CD4-positive, alpha-beta T cell treated with Interleukin-10 for 1 hour (primary cell): ENCODE measurements around the gene UBE2Q2.
A peak's percentile ranks its signal among the peaks of the same experiment; 100 is the strongest.
"Not testable (repeated sequence)": the region's sequence is repeated elsewhere in the genome, so short reads cannot be mapped to it uniquely, and the experiment has no call there.

Experiments used
- DNase-seq: peaks from one replicate; pipeline ENCODE4 v3.0.0-alpha.2; 2020

The UBE2Q2 gene

GRCh38 chr15:75867449-75867848 lies 24.2 kb downstream of the UBE2Q2 start:
- DNase-seq = no peak

- no peak for DNase-seq
Measured at GRCh38 chr15:75868019-75868418, 24.8 kb downstream of the UBE2Q2 start.

- no peak for DNase-seq
Measured at GRCh38 chr15:75869446-75869845, 26.2 kb downstream of the UBE2Q2 start.

- not testable (repeated sequence) for DNase-seq
Measured at GRCh38 chr15:75871589-75871988, 28.3 kb downstream of the UBE2Q2 start.

GRCh38 chr15:75872403-75872990 lies 29.2 kb downstream of the UBE2Q2 start:
- DNase-seq = no peak

- no peak for DNase-seq
Measured at GRCh38 chr15:75884041-75884440, 40.8 kb downstream of the UBE2Q2 start.

GRCh38 chr15:75887178-75887577 lies 43.9 kb downstream of the UBE2Q2 start:
- DNase-seq = no peak

- no peak for DNase-seq
Measured at GRCh38 chr15:75891895-75892294, 48.6 kb downstream of the UBE2Q2 start.

- DNase-seq = no peak
Measured at GRCh38 chr15:75895731-75896130, 52.5 kb downstream of the UBE2Q2 start.

GRCh38 chr15:75900577-75900976 lies 57.3 kb downstream of the UBE2Q2 start:
- no peak for DNase-seq

- DNase-seq = no peak
Measured at GRCh38 chr15:75902129-75902557, 58.9 kb downstream of the UBE2Q2 start.

GRCh38 chr15:75903331-75904239 lies 60.3 kb downstream of the UBE2Q2 start, which contains the start of gene FBXO22:
TSS of gene FBXO22 (plus strand) at chr15:75903878. CDS start at chr15:75903964, 86 bp downstream.
- peak; percentile 90 for DNase-seq

GRCh38 chr15:75905231-75905630 lies 62.0 kb downstream of the UBE2Q2 start:
- no peak for DNase-seq

GRCh38 chr15:75910355-75910754 lies 67.1 kb downstream of the UBE2Q2 start:
- DNase-seq = not testable (repeated sequence)

- no peak for DNase-seq
Measured at GRCh38 chr15:75916978-75917377, 73.7 kb downstream of the UBE2Q2 start.

- no peak for DNase-seq
Measured at GRCh38 chr15:75918135-75918534, 74.9 kb downstream of the UBE2Q2 start.

GRCh38 chr15:75920079-75920478 lies 76.8 kb downstream of the UBE2Q2 start:
- DNase-seq = no peak

GRCh38 chr15:75921732-75922703 lies 78.8 kb downstream of the UBE2Q2 start:
- peak; percentile 48 for DNase-seq

GRCh38 chr15:75923756-75924155 lies 80.5 kb downstream of the UBE2Q2 start:
- no peak for DNase-seq

GRCh38 chr15:75924576-75924975 lies 81.3 kb downstream of the UBE2Q2 start:
- DNase-seq = no peak

- DNase-seq = no peak
Measured at GRCh38 chr15:75925440-75925839, 82.2 kb downstream of the UBE2Q2 start.

GRCh38 chr15:75926931-75927330 lies 83.7 kb downstream of the UBE2Q2 start:
- no peak for DNase-seq

- no peak for DNase-seq
Measured at GRCh38 chr15:75927601-75928000, 84.4 kb downstream of the UBE2Q2 start.
